OCI-LY1 (cell line): ENCODE data around the gene PRPF18.

Experiments
- CTCF ChIP-seq: fragments of 200-600 bp; sonication (generic), shearing (Covaris generic); IDR thresholded peaks from 2 replicates; pipeline ENCODE4 v1.5.1; 2017; ENCODE audit warnings: mild to moderate bottlenecking, antibody characterized with exemption, low read length, moderate library complexity, mixed read lengths
- EZH2 ChIP-seq: fragments of 200-600 bp; sonication (generic), shearing (Covaris generic); IDR thresholded peaks from 2 replicates; pipeline ENCODE4 v1.8.0; 2017; ENCODE audit warnings: borderline replicate concordance, mixed run types, mild to moderate bottlenecking, antibody characterized with exemption, low read length, moderate library complexity, mixed read lengths

- TF ChIP-seq EZH2 = no peak
- TF ChIP-seq CTCF = no peak
Measured at GRCh38 chr10:13678101-13678843, 91.5 kb downstream of the PRPF18 start.
